HFFc6 (cell line): ENCODE results near the gene GABARAPL2. TPM values are rescaled to one million over a fixed set of nuclear protein-coding genes. Genes with fewer than 3 reads are reported as not detected.

Source experiments
- DNase-seq: peaks from one replicate; pipeline ENCODE4 v3.0.0-alpha.2; 2018
- H3K27ac Mint-ChIP-seq: 2 replicates; pipeline ENCODE4 v1.8.0; 2020; ENCODE audit warnings: mild to moderate bottlenecking, mixed read lengths
- H3K27me3 Mint-ChIP-seq: 2 replicates; pipeline ENCODE4 v1.8.0; 2021; ENCODE audit warnings: mild to moderate bottlenecking, moderate library complexity, mixed read lengths; ENCODE audit not compliant: insufficient read depth
- H3K36me3 Mint-ChIP-seq: 2 replicates; pipeline ENCODE4 v1.8.0; 2021; ENCODE audit warnings: low read depth, mixed read lengths
- H3K4me1 Mint-ChIP-seq: 2 replicates; pipeline ENCODE4 v1.8.0; 2020; ENCODE audit warnings: low read depth, mixed read lengths
- H3K4me3 Mint-ChIP-seq: 2 replicates; pipeline ENCODE4 v1.8.0; 2020; ENCODE audit warnings: mild to moderate bottlenecking, moderate library complexity, mixed read lengths
- H3K9me3 Mint-ChIP-seq: 2 replicates; pipeline ENCODE4 v1.8.0; 2020; ENCODE audit warnings: mild to moderate bottlenecking, mixed read lengths
- CTCF ChIP-seq: fragments of 200-600 bp; sonication (generic); IDR thresholded peaks from 2 replicates; pipeline ENCODE4 v1.5.0; 2021; ENCODE audit warnings: antibody characterized with exemption, mild to moderate bottlenecking
- total RNA-seq, 6 experiments: library from RNA; stranded (reverse); fragmentation: NEBNext Ultra II Directional; extraction: Animal tissue kit (Norgen Biotek cat#: 25700); gene quantifications; 2 replicates in 1 of 6; 3 replicates in 5 of 6; pipeline ENCODE4 v1.2.3, GENCODE V29; 2021

The GABARAPL2 gene
- total RNA-seq, 6 experiments from 2014 or later: 82.0 to 114 (median 100) TPM

- peak; percentile 67 for TF ChIP-seq CTCF
- Mint-ChIP-seq H3K4me1 (peaks cover 46% of the 10 kb centered on the region), H3K4me3 (peak overlapping the region; percentile 99), H3K27ac (no peak overlapping the region), H3K36me3 (peaks cover 28% of the 10 kb centered on the region), H3K9me3 (no peaks in the 10 kb centered on the region), H3K27me3 (peaks cover 5% of the 10 kb centered on the region)
- DNase-seq: peak; percentile 16
Observed at GRCh38 chr16:75621170-75621477, 54.9 kb downstream of the GABARAPL2 start.

GRCh38 chr16:75622761-75623605 lies 56.8 kb downstream of the GABARAPL2 start, which contains the start of gene ADAT1:
TSS of gene ADAT1 (minus strand) at chr16:75623281. CDS start at chr16:75620799, 2,482 bp downstream.
- Mint-ChIP-seq H3K27me3 (peaks cover 7% of the 10 kb centered on the region), H3K9me3 (no peaks in the 10 kb centered on the region), H3K27ac (peak within 1 kb of the TSS; percentile 97), H3K4me1 (peaks cover 50% of the 10 kb centered on the region), H3K36me3 (peaks cover 42% of the 10 kb centered on the region), H3K4me3 (peak within 1 kb of the TSS; percentile 99)
- TF ChIP-seq CTCF: no peak
- DNase-seq: peak; percentile 97

GRCh38 chr16:75624921-75625334 lies 58.7 kb downstream of the GABARAPL2 start:
- peaks cover 50% of the 10 kb centered on the region for H3K4me1 Mint-ChIP-seq
- H3K27me3 Mint-ChIP-seq: peaks cover 7% of the 10 kb centered on the region
- peaks cover 39% of the 10 kb centered on the region for H3K36me3 Mint-ChIP-seq
- DNase-seq: peak; percentile 33
- H3K9me3 Mint-ChIP-seq: no peaks in the 10 kb centered on the region
- H3K4me3 Mint-ChIP-seq: no peak overlapping the region
- H3K27ac Mint-ChIP-seq: peak overlapping the region; percentile 54
- TF ChIP-seq CTCF: no peak

GRCh38 chr16:75626806-75627205 lies 60.6 kb downstream of the GABARAPL2 start:
- Mint-ChIP-seq H3K27me3 (peaks cover 7% of the 10 kb centered on the region), H3K36me3 (peaks cover 50% of the 10 kb centered on the region), H3K4me3 (no peak overlapping the region), H3K27ac (no peak overlapping the region), H3K4me1 (peaks cover 36% of the 10 kb centered on the region), H3K9me3 (no peaks in the 10 kb centered on the region)
- DNase-seq: no peak
- no peak for TF ChIP-seq CTCF

Other genes starting within 250 kb of the GABARAPL2 start
- 10 to 100 TPM; 33.0 to 43.1 (median 37.6) TPM for gene CFDP1, start 132.9 kb upstream of the GABARAPL2 start, total RNA-seq
- gene TMEM170A, start 101.7 kb upstream of the GABARAPL2 start, total RNA-seq: 10 to 100 TPM in 4 of 6 experiments, 1 to 10 TPM in 2; 8.2 to 11.7 (median 10.6) TPM
- gene CHST6, start 70.9 kb upstream of the GABARAPL2 start, total RNA-seq: under 1 TPM in 2 of 6 experiments, not detected in 4; 0.05 TPM
- gene CHST5, start 30.3 kb upstream of the GABARAPL2 start, total RNA-seq: not detected
- 10 to 100 TPM in 3 of 6 experiments, 1 to 10 TPM in 3; 9.0 to 14.5 (median 10.0) TPM for gene TMEM231, start 10.1 kb upstream of the GABARAPL2 start, total RNA-seq
- gene ADAT1, start 56.9 kb downstream of the GABARAPL2 start, total RNA-seq: 10 to 100 TPM; 48.3 to 61.2 (median 55.0) TPM
- 100 to 1,000 TPM; 135 to 158 (median 152) TPM for gene KARS1, start 81.3 kb downstream of the GABARAPL2 start, total RNA-seq
- 10 to 100 TPM; 67.9 to 87.8 (median 70.6) TPM for gene TERF2IP, start 81.4 kb downstream of the GABARAPL2 start, total RNA-seq
- gene CPHXL2, start 110.6 kb downstream of the GABARAPL2 start, total RNA-seq: not detected
- not detected for gene DUXB, start 135.1 kb downstream of the GABARAPL2 start, total RNA-seq
- not detected for gene CPHXL, start 160.1 kb downstream of the GABARAPL2 start, total RNA-seq